ENCODE measurements around the gene SLC9A5. TPM values are rescaled to one million over a fixed set of nuclear protein-coding genes. Genes with fewer than 3 reads are reported as not detected.

Gene SLC9A5
- total RNA-seq, 1 donor from 2014 or later, result 6.4 TPM

GRCh38 chr16:67277999-67278772 is 29.4 kb downstream of the SLC9A5 start:
- Mint-ChIP-seq H3K36me3 (ENCODE audit: low read depth) (peaks cover 19% of the 10 kb centered on the region), H3K4me3 (ENCODE audit: low read depth) (peak overlapping the region; percentile 84), H3K4me1 (ENCODE audit: low read depth) (peaks cover 24% of the 10 kb centered on the region), H3K27ac (peak overlapping the region; percentile 86), H3K9me3 (no peaks in the 10 kb centered on the region), H3K27me3 (ENCODE audit: low read depth) (no peaks in the 10 kb centered on the region)
- intact Hi-C loops (cut with micrococcal nuclease), result loop anchor here (2.0 kb wide), 2 partner anchors 31 to 61 kb away; partner anchors contain the start of gene FHOD1
- DNase-seq (ENCODE audit: low spot score), result no peak

- no peaks in the 10 kb centered on the region for H3K27me3 Mint-ChIP-seq (ENCODE audit: low read depth)
- peak; percentile 44 for DNase-seq (ENCODE audit: low spot score)
- H3K4me3 Mint-ChIP-seq (ENCODE audit: low read depth), result peak overlapping the region; percentile 84
- no peaks in the 10 kb centered on the region for H3K9me3 Mint-ChIP-seq
- H3K4me1 Mint-ChIP-seq (ENCODE audit: low read depth), result peaks cover 24% of the 10 kb centered on the region
- intact Hi-C loops (cut with micrococcal nuclease), result loop anchor here (1.0 to 2.0 kb wide), 4 partner anchors 32 to 120 kb away; partner anchors contain the start of gene FHOD1
- peaks cover 19% of the 10 kb centered on the region for H3K36me3 Mint-ChIP-seq (ENCODE audit: low read depth)
- H3K27ac Mint-ChIP-seq, result peak overlapping the region; percentile 86
Observed at GRCh38 chr16:67278773-67279295, 30.1 kb downstream of the SLC9A5 start.

- peak within 1 kb of the TSS; percentile 84 for H3K4me3 Mint-ChIP-seq (ENCODE audit: low read depth)
- H3K27me3 Mint-ChIP-seq (ENCODE audit: low read depth), result no peaks in the 10 kb centered on the region
- peak within 1 kb of the TSS; percentile 86 for H3K27ac Mint-ChIP-seq
- peak; percentile 77 for DNase-seq (ENCODE audit: low spot score)
- no peaks in the 10 kb centered on the region for H3K9me3 Mint-ChIP-seq
- intact Hi-C loops (cut with micrococcal nuclease), result loop anchor here (1.0 to 2.0 kb wide), 4 partner anchors 32 to 120 kb away; partner anchors contain the start of gene FHOD1
- peaks cover 24% of the 10 kb centered on the region for H3K4me1 Mint-ChIP-seq (ENCODE audit: low read depth)
- H3K36me3 Mint-ChIP-seq (ENCODE audit: low read depth), result peaks cover 19% of the 10 kb centered on the region
Observed at GRCh38 chr16:67279296-67280089, 30.7 kb downstream of the SLC9A5 start, which contains the start of gene PLEKHG4. Gene PLEKHG4, plus strand, starts transcription at chr16:67279532. Its CDS starts 513 bp downstream, at chr16:67280045.

DNA sequence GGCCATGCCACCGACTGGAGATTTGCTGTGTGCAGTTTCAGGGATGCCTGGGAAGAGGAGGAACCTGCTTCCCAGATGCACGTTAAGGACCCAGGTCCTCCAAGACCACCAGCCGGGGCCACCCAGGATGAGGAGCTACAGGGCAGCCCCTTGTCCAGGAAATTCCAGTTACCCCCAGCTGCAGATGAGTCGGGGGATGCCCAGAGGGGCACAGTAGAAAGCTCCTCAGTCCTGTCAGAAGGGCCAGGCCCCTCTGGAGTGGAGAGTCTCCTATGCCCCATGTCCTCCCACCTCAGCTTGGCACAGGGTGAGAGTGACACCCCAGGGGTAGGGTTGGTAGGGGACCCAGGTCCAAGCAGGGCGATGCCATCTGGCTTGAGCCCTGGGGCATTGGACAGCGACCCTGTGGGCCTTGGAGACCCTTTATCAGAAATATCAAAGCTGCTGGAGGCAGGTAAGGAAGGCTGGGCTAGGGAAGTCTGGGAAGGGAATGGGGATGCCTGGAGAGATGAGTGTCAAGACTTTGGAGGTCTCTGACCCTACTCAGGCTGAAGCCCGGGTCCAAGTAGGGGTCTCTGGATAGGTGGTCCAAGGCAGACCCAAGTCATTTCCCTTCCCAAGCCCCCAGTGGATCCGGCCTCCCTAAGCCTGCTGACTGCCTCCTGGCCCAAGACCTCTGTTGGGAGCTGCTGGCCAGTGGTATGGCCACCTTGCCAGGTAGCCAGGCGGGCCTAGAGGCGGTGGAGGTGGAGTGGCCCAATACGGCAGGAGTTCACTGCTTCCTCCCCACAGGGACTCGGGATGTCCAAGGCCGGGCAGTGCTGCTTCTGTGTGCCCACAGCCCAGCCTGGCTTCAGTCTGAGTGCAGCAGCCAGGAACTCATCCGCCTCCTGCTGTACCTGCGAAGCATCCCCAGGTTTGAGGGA is 31.6 kb downstream of the SLC9A5 start:
- no peak for DNase-seq (ENCODE audit: low spot score)
- H3K4me3 Mint-ChIP-seq (ENCODE audit: low read depth), result peak overlapping the region; percentile 63
- peaks cover 17% of the 10 kb centered on the region for H3K36me3 Mint-ChIP-seq (ENCODE audit: low read depth)
- no peaks in the 10 kb centered on the region for H3K27me3 Mint-ChIP-seq (ENCODE audit: low read depth)
- H3K9me3 Mint-ChIP-seq, result no peaks in the 10 kb centered on the region
- H3K27ac Mint-ChIP-seq, result no peak overlapping the region
- H3K4me1 Mint-ChIP-seq (ENCODE audit: low read depth), result peaks cover 22% of the 10 kb centered on the region
- intact Hi-C loops (cut with micrococcal nuclease), result no loop called here

DNA sequence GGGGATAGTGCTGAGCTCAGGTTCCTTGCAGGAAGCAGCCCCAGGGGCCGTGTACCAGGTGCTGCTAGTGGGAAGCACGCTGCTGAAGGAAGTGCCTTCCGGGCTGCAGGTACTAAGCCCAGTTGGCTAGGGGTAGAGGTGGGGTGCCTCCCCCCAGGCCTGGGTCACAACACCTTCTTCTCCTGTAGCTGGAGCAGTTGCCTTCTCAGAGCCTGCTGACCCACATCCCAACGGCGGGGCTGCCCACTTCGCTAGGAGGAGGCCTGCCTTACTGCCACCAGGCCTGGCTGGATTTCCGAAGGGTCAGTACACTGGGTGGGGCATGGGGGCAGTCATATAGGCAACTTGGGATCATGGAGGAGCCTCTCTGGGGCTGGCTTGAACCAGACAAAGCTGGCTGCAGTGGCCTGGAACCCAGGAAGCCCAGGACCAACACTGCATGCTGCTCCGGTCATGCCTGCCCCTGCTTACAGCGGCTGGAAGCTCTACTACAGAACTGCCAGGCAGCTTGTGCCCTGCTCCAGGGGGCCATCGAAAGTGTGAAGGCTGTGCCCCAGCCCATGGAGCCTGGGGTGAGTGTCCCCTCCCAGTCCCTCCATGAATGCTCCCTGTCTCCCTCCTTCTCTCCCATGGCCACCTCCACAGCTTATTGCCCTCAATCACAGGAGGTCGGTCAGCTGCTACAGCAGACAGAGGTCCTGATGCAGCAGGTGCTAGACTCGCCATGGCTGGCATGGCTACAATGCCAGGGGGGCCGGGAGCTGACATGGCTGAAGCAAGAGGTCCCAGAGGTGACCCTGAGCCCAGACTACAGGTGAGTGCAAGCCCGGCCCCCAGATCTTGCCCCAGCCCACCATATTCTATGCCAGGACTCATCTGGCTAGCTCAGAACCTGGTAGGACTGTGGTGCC is 33.0 kb downstream of the SLC9A5 start:
- H3K36me3 Mint-ChIP-seq (ENCODE audit: low read depth), result peaks cover 9% of the 10 kb centered on the region
- H3K27me3 Mint-ChIP-seq (ENCODE audit: low read depth), result no peaks in the 10 kb centered on the region
- DNase-seq (ENCODE audit: low spot score), result no peak
- H3K4me3 Mint-ChIP-seq (ENCODE audit: low read depth), result no peak overlapping the region
- no peak overlapping the region for H3K27ac Mint-ChIP-seq
- intact Hi-C loops (cut with micrococcal nuclease), result no loop called here
- peaks cover 16% of the 10 kb centered on the region for H3K4me1 Mint-ChIP-seq (ENCODE audit: low read depth)
- H3K9me3 Mint-ChIP-seq, result no peaks in the 10 kb centered on the region

DNA sequence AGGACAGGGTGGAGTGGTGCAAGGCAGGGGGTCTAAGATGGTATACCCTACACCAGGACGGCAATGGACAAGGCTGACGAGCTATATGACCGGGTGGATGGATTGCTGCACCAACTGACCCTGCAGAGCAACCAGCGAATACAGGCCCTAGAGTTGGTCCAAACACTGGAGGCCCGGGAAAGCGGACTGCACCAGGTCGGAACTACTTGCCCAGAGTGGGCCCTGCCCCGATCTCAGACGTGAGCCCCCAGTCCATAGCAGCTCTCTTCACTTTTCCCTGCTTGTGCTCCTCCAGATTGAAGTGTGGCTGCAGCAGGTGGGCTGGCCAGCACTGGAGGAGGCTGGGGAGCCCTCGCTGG is 33.6 kb downstream of the SLC9A5 start:
- no peaks in the 10 kb centered on the region for H3K27me3 Mint-ChIP-seq (ENCODE audit: low read depth)
- intact Hi-C loops (cut with micrococcal nuclease), result no loop called here
- peaks cover 13% of the 10 kb centered on the region for H3K4me1 Mint-ChIP-seq (ENCODE audit: low read depth)
- DNase-seq (ENCODE audit: low spot score), result no peak
- no peaks in the 10 kb centered on the region for H3K9me3 Mint-ChIP-seq
- no peak overlapping the region for H3K4me3 Mint-ChIP-seq (ENCODE audit: low read depth)
- H3K36me3 Mint-ChIP-seq (ENCODE audit: low read depth), result peaks cover 6% of the 10 kb centered on the region
- no peak overlapping the region for H3K27ac Mint-ChIP-seq

- no peak for DNase-seq (ENCODE audit: low spot score)
- no peak overlapping the region for H3K4me3 Mint-ChIP-seq (ENCODE audit: low read depth)
- peaks cover 7% of the 10 kb centered on the region for H3K4me1 Mint-ChIP-seq (ENCODE audit: low read depth)
- no peaks in the 10 kb centered on the region for H3K27me3 Mint-ChIP-seq (ENCODE audit: low read depth)
- intact Hi-C loops (cut with micrococcal nuclease), result no loop called here
- peaks cover 3% of the 10 kb centered on the region for H3K36me3 Mint-ChIP-seq (ENCODE audit: low read depth)
- no peak overlapping the region for H3K27ac Mint-ChIP-seq
- H3K9me3 Mint-ChIP-seq, result no peaks in the 10 kb centered on the region
Observed at GRCh38 chr16:67283039-67283825, 34.5 kb downstream of the SLC9A5 start.

- H3K4me3 Mint-ChIP-seq (ENCODE audit: low read depth), result no peak overlapping the region
- intact Hi-C loops (cut with micrococcal nuclease), result no loop called here
- H3K9me3 Mint-ChIP-seq, result no peaks in the 10 kb centered on the region
- H3K4me1 Mint-ChIP-seq (ENCODE audit: low read depth), result peaks cover 3% of the 10 kb centered on the region
- H3K27ac Mint-ChIP-seq, result no peak overlapping the region
- peaks cover 3% of the 10 kb centered on the region for H3K36me3 Mint-ChIP-seq (ENCODE audit: low read depth)
- no peaks in the 10 kb centered on the region for H3K27me3 Mint-ChIP-seq (ENCODE audit: low read depth)
- no peak for DNase-seq (ENCODE audit: low spot score)
Observed at GRCh38 chr16:67283826-67284555, 35.2 kb downstream of the SLC9A5 start.

GRCh38 chr16:67284699-67285646 is 36.2 kb downstream of the SLC9A5 start:
- Mint-ChIP-seq H3K9me3 (no peaks in the 10 kb centered on the region), H3K27ac (no peak overlapping the region), H3K4me3 (ENCODE audit: low read depth) (no peak overlapping the region), H3K36me3 (ENCODE audit: low read depth) (peaks cover 3% of the 10 kb centered on the region), H3K27me3 (ENCODE audit: low read depth) (no peaks in the 10 kb centered on the region), H3K4me1 (ENCODE audit: low read depth) (peaks cover 3% of the 10 kb centered on the region)
- intact Hi-C loops (cut with micrococcal nuclease), result no loop called here
- no peak for DNase-seq (ENCODE audit: low spot score)
